ENCODE data around the gene RLF. TPM values are rescaled to one million over a fixed set of nuclear protein-coding genes. Genes with fewer than 3 reads are reported as not detected.

RLF gene
- total and polyA plus RNA-seq, 9 of the 15 experiments (the other 6 are each of a cell fraction or from before 2014, with no cell fraction given), result 3.6 to 35.0 (median 21.2) TPM

GRCh38 chr1:40153073-40153770 lies 8.0 kb upstream of the RLF start (continued):
- TF ChIP-seq CEBPG (CRISPR knock-in tag; IDR thresholded peaks at IDR 0.05) (no peak), CEBPG (tag; conservative IDR thresholded peaks at IDR 0.05 in 1 of 2, IDR thresholded peaks at IDR 0.05 in 1 of 2) (peak; percentile 53 to 71; a peak in 3 of 4 replicates), RCOR1 (IDR thresholded peaks at IDR 0.05; ENCODE audit: borderline replicate concordance in 1 of 2, low read depth in 2 of 2, low read length in 2 of 2) (peak in 1 of 2 experiments; percentile 22; a peak in 2 of 4 replicates), ZNF696 (CRISPR knock-in tag; conservative IDR thresholded peaks at IDR 0.05) (0 out of 2 replicates have a peak, but pooled peaks have one; percentile 56), TOE1 (IDR thresholded peaks at IDR 0.05; ENCODE audit: borderline replicate concordance) (0 out of 2 replicates have a peak, but pooled peaks have one; percentile 21), TOE1 (CRISPR knock-in tag; IDR thresholded peaks at IDR 0.05; ENCODE audit: borderline replicate concordance, low read depth) (no peak), ZKSCAN8 (CRISPR knock-in tag; IDR thresholded peaks at IDR 0.05) (no peak), PKNOX1 (IDR thresholded peaks at IDR 0.05) (peak; percentile 42), ARID2 (IDR thresholded peaks at IDR 0.05) (0 out of 2 replicates have a peak, but pooled peaks have one; percentile 54), MNT (conservative IDR thresholded peaks at IDR 0.05) (0 out of 4 replicates have a peak, but pooled peaks have one; percentile 23 to 24), ZFP1 (CRISPR knock-in tag; IDR thresholded peaks at IDR 0.05) (no peak), DEAF1 (CRISPR knock-in tag; IDR thresholded peaks at IDR 0.05) (peak; percentile 61), KLF16 (IDR thresholded peaks at IDR 0.05) (0 out of 2 replicates have a peak, but pooled peaks have one; percentile 13)
- TF ChIP-seq, protein P1, sequence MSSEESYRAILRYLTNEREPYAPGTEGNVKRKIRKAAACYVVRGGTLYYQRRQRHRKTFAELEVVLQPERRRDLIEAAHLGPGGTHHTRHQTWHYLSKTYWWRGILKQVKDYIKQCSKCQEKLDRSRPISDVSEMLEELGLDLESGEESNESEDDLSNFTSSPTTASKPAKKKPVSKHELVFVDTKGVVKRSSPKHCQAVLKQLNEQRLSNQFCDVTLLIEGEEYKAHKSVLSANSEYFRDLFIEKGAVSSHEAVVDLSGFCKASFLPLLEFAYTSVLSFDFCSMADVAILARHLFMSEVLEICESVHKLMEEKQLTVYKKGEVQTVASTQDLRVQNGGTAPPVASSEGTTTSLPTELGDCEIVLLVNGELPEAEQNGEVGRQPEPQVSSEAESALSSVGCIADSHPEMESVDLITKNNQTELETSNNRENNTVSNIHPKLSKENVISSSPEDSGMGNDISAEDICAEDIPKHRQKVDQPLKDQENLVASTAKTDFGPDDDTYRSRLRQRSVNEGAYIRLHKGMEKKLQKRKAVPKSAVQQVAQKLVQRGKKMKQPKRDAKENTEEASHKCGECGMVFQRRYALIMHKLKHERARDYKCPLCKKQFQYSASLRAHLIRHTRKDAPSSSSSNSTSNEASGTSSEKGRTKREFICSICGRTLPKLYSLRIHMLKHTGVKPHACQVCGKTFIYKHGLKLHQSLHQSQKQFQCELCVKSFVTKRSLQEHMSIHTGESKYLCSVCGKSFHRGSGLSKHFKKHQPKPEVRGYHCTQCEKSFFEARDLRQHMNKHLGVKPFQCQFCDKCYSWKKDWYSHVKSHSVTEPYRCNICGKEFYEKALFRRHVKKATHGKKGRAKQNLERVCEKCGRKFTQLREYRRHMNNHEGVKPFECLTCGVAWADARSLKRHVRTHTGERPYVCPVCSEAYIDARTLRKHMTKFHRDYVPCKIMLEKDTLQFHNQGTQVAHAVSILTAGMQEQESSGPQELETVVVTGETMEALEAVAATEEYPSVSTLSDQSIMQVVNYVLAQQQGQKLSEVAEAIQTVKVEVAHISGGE (CRISPR knock-in tag; IDR thresholded peaks at IDR 0.05), result peak in 1 of 3 experiments; percentile 56; a peak in 1 of 6 replicates
